CD8-positive, alpha-beta memory T cell (primary cell): ENCODE data around the gene PTPRS. TPM values are rescaled to one million over a fixed set of nuclear protein-coding genes. Genes with fewer than 3 reads are reported as not detected.

Source experiments
- CTCF ChIA-PET: fragments of 350-600 bp; sonication (Branson Sonifier 250); formaldehyde crosslinking; loops from one replicate; lab custom pipeline; 2021; ENCODE audit warnings: antibody characterized with exemption; lab: Charles Lee
- POLR2A ChIA-PET: fragments of 350-600 bp; sonication (Branson Sonifier 250); formaldehyde crosslinking; loops from one replicate; lab custom pipeline; 2021; ENCODE audit warnings: antibody characterized with exemption; lab: Charles Lee
- DNase-seq, 5 donors: peaks; one replicate each; pipeline versions ENCODE4 v3.0.0 to v3.0.0-alpha.2; 2020 to 2022; ENCODE audit warnings: mixed read lengths in 1 of 5
- H3K27ac ChIP-seq: one replicate; pipeline ENCODE4 v1.7.0; 2013; ENCODE audit warnings: low read depth, mild to moderate bottlenecking, low read length, moderate library complexity
- H3K27me3 ChIP-seq: 2 replicates; pipeline ENCODE4 v1.7.0; 2013; ENCODE audit warnings: low read length, mild to moderate bottlenecking; ENCODE audit not compliant: insufficient read depth, poor library complexity, severe bottlenecking
- H3K36me3 ChIP-seq: 2 replicates; pipeline ENCODE4 v1.7.0; 2013; ENCODE audit warnings: mild to moderate bottlenecking, low read length, moderate library complexity; ENCODE audit not compliant: insufficient read depth
- H3K4me1 ChIP-seq: 2 replicates; pipeline ENCODE4 v1.7.0; 2013; ENCODE audit warnings: mild to moderate bottlenecking, low read length, moderate library complexity; ENCODE audit not compliant: insufficient read depth
- H3K4me3 ChIP-seq: 2 replicates; pipeline ENCODE4 v1.7.0; 2013; ENCODE audit warnings: mild to moderate bottlenecking, low read length
- H3K9me3 ChIP-seq: 2 replicates; pipeline ENCODE4 v1.7.0; 2013; ENCODE audit warnings: mild to moderate bottlenecking, low read length
- H3K27ac Mint-ChIP-seq, 8 donors: one replicate each; pipeline ENCODE4 v1.8.0; 2020 to 2021; ENCODE audit warnings: mixed read lengths in 8 of 8, mild to moderate bottlenecking in 6 of 8, inconsistent platforms in 3 of 8, moderate library complexity in 3 of 8
- H3K27me3 Mint-ChIP-seq, 2 donors: one replicate each; pipeline ENCODE4 v1.8.0; 2020 to 2021; ENCODE audit warnings: mixed read lengths in 2 of 2, mild to moderate bottlenecking in 1 of 2, moderate library complexity in 1 of 2
- H3K36me3 Mint-ChIP-seq, 3 donors: one replicate each; pipeline ENCODE4 v1.8.0; 2020 to 2021; ENCODE audit warnings: mixed read lengths in 3 of 3, inconsistent platforms in 1 of 3, mild to moderate bottlenecking in 1 of 3
- H3K4me1 Mint-ChIP-seq, 3 donors: one replicate each; pipeline ENCODE4 v1.8.0; 2020 to 2021; ENCODE audit warnings: mixed read lengths in 3 of 3, inconsistent platforms in 1 of 3, mild to moderate bottlenecking in 1 of 3
- H3K4me3 Mint-ChIP-seq, 7 donors: one replicate each; pipeline ENCODE4 v1.8.0; 2020 to 2021; ENCODE audit warnings: mixed read lengths in 7 of 7, mild to moderate bottlenecking in 6 of 7, moderate library complexity in 4 of 7, inconsistent platforms in 2 of 7
- H3K9me3 Mint-ChIP-seq, 5 donors: one replicate each; pipeline ENCODE4 v1.8.0; 2020 to 2022; ENCODE audit warnings: mixed read lengths in 5 of 5, mild to moderate bottlenecking in 3 of 5, moderate library complexity in 2 of 5, inconsistent platforms in 1 of 5
- polyA plus RNA-seq: library from polyadenylated mRNA; unstranded; fragments of 300-500 nt; fragmentation: Illumina TruSeq; gene quantifications from one replicate; pipeline ENCODE4 v1.2.3, GENCODE V29; 2021
- total RNA-seq, 2 experiments: library from RNA; stranded (reverse); gene quantifications; one replicate each; pipeline ENCODE4 v1.2.3, GENCODE V29; 2021

The PTPRS gene
- total and polyA plus RNA-seq, 3 experiments from 2014 or later, result 0.22 to 0.31 (median 0.30) TPM

- no peak overlapping the region for H3K27ac ChIP-seq
- POLR2A ChIA-PET, result no interaction called here
- no peaks in the 10 kb centered on the region for H3K36me3 Mint-ChIP-seq
- no peak overlapping the region for H3K27ac Mint-ChIP-seq
- no peak overlapping the region for H3K4me3 Mint-ChIP-seq
- no peak overlapping the region for H3K4me3 ChIP-seq
- H3K9me3 ChIP-seq, result no peaks in the 10 kb centered on the region
- peaks cover 4 to 6% of the 10 kb centered on the region in 2 donors for H3K27me3 Mint-ChIP-seq
- peaks cover 0 to 5% (median 0%) of the 10 kb centered on the region in 5 donors for H3K9me3 Mint-ChIP-seq
- CTCF ChIA-PET, result no interaction called here
- DNase-seq, result no peak
- no peaks in the 10 kb centered on the region for H3K4me1 ChIP-seq
- no peaks in the 10 kb centered on the region for H3K36me3 ChIP-seq
- H3K4me1 Mint-ChIP-seq, result no peaks in the 10 kb centered on the region
- no peaks in the 10 kb centered on the region for H3K27me3 ChIP-seq
Observed at GRCh38 chr19:5308451-5309437, 31.9 kb downstream of the PTPRS start.

- no peak overlapping the region for H3K27ac ChIP-seq
- peaks cover 0 to 8% of the 10 kb centered on the region in 2 donors for H3K27me3 Mint-ChIP-seq
- H3K9me3 ChIP-seq, result no peaks in the 10 kb centered on the region
- H3K36me3 Mint-ChIP-seq, result no peaks in the 10 kb centered on the region
- H3K4me1 Mint-ChIP-seq, result no peaks in the 10 kb centered on the region
- ChIA-PET CTCF (no interaction called here), POLR2A (no interaction called here)
- H3K9me3 Mint-ChIP-seq, result peaks cover 0 to 5% (median 0%) of the 10 kb centered on the region in 5 donors
- H3K36me3 ChIP-seq, result no peaks in the 10 kb centered on the region
- H3K27me3 ChIP-seq, result no peaks in the 10 kb centered on the region
- DNase-seq, result no peak
- H3K4me3 ChIP-seq, result no peak overlapping the region
- H3K4me3 Mint-ChIP-seq, result no peak overlapping the region
- H3K27ac Mint-ChIP-seq, result no peak overlapping the region
- H3K4me1 ChIP-seq, result no peaks in the 10 kb centered on the region
Observed at GRCh38 chr19:5307655-5308054, 33.0 kb downstream of the PTPRS start.

- Mint-ChIP-seq H3K4me1 (no peaks in the 10 kb centered on the region), H3K9me3 (peaks cover 0 to 3% (median 0%) of the 10 kb centered on the region in 5 donors), H3K27ac (no peak overlapping the region), H3K27me3 (peaks cover 0 to 3% of the 10 kb centered on the region in 2 donors), H3K4me3 (no peak overlapping the region), H3K36me3 (no peaks in the 10 kb centered on the region)
- CTCF ChIA-PET, result interaction anchor here (1.8 kb wide), 1 partner anchor 13 kb away, joined by 4 read pairs; no protein-coding TSS in a partner anchor
- H3K36me3 ChIP-seq, result no peaks in the 10 kb centered on the region
- no peaks in the 10 kb centered on the region for H3K27me3 ChIP-seq
- DNase-seq, result no peak
- H3K27ac ChIP-seq, result no peak overlapping the region
- no peaks in the 10 kb centered on the region for H3K4me1 ChIP-seq
- H3K9me3 ChIP-seq, result no peaks in the 10 kb centered on the region
- no peak overlapping the region for H3K4me3 ChIP-seq
- POLR2A ChIA-PET, result no interaction called here
Observed at GRCh38 chr19:5305163-5305562, 35.4 kb downstream of the PTPRS start.

GRCh38 chr19:5304486-5304885, 36.1 kb downstream of the PTPRS start:
- Mint-ChIP-seq H3K4me3 (no peak overlapping the region), H3K27ac (no peak overlapping the region), H3K36me3 (peaks cover 0 to under 1% (median 0%) of the 10 kb centered on the region in 3 donors), H3K9me3 (peaks cover 0 to 3% (median 0%) of the 10 kb centered on the region in 5 donors), H3K27me3 (peaks cover 0 to 3% of the 10 kb centered on the region in 2 donors), H3K4me1 (no peaks in the 10 kb centered on the region)
- H3K36me3 ChIP-seq, result no peaks in the 10 kb centered on the region
- no peaks in the 10 kb centered on the region for H3K27me3 ChIP-seq
- H3K9me3 ChIP-seq, result no peaks in the 10 kb centered on the region
- ChIA-PET POLR2A (no interaction called here), CTCF (interaction anchor here (1.8 kb wide), 1 partner anchor 12 kb away, joined by 4 read pairs; no protein-coding TSS in a partner anchor)
- no peaks in the 10 kb centered on the region for H3K4me1 ChIP-seq
- no peak overlapping the region for H3K27ac ChIP-seq
- no peak overlapping the region for H3K4me3 ChIP-seq
- DNase-seq, result no peak

- Mint-ChIP-seq H3K9me3 (peaks cover 0 to 6% (median 2%) of the 10 kb centered on the region in 5 donors), H3K4me1 (no peaks in the 10 kb centered on the region), H3K36me3 (peaks cover 0 to 4% (median 0%) of the 10 kb centered on the region in 3 donors), H3K27ac (no peak overlapping the region), H3K4me3 (no peak overlapping the region), H3K27me3 (peaks cover 3 to 10% of the 10 kb centered on the region in 2 donors)
- Histone ChIP-seq H3K36me3 (no peaks in the 10 kb centered on the region), H3K9me3 (no peaks in the 10 kb centered on the region), H3K27ac (no peak overlapping the region), H3K27me3 (no peaks in the 10 kb centered on the region), H3K4me3 (no peak overlapping the region), H3K4me1 (no peaks in the 10 kb centered on the region)
- ChIA-PET POLR2A (interaction anchor here (0.7 kb wide), 1 partner anchor 414 kb away, joined by 3 read pairs; no protein-coding TSS in a partner anchor), CTCF (no interaction called here)
- no peak for DNase-seq
Observed at GRCh38 chr19:5303208-5303607, 37.4 kb downstream of the PTPRS start.

- Mint-ChIP-seq H3K4me1 (no peaks in the 10 kb centered on the region), H3K4me3 (no peak overlapping the region), H3K9me3 (peaks cover 0 to 4% (median 2%) of the 10 kb centered on the region in 5 donors), H3K36me3 (peaks cover 0 to 4% (median 0%) of the 10 kb centered on the region in 3 donors), H3K27ac (no peak overlapping the region), H3K27me3 (peaks cover 3 to 10% of the 10 kb centered on the region in 2 donors)
- no peak for DNase-seq
- H3K27me3 ChIP-seq, result no peaks in the 10 kb centered on the region
- ChIA-PET CTCF (no interaction called here), POLR2A (interaction anchor here (0.7 kb wide), 1 partner anchor 414 kb away, joined by 3 read pairs; no protein-coding TSS in a partner anchor)
- no peaks in the 10 kb centered on the region for H3K4me1 ChIP-seq
- H3K9me3 ChIP-seq, result no peaks in the 10 kb centered on the region
- H3K36me3 ChIP-seq, result no peaks in the 10 kb centered on the region
- H3K27ac ChIP-seq, result no peak overlapping the region
- H3K4me3 ChIP-seq, result no peak overlapping the region
Observed at GRCh38 chr19:5302396-5302795, 38.2 kb downstream of the PTPRS start.

GRCh38 chr19:5299137-5299536, 41.5 kb downstream of the PTPRS start:
- Mint-ChIP-seq H3K27me3 (peaks cover 10 to 17% of the 10 kb centered on the region in 2 donors), H3K4me3 (no peak overlapping the region), H3K4me1 (peaks cover 0 to 4% (median 0%) of the 10 kb centered on the region in 3 donors), H3K9me3 (peaks cover 0 to 7% (median 2%) of the 10 kb centered on the region in 5 donors), H3K36me3 (peaks cover 0 to 4% (median 0%) of the 10 kb centered on the region in 3 donors), H3K27ac (no peak overlapping the region)
- H3K27me3 ChIP-seq, result no peaks in the 10 kb centered on the region
- no peak overlapping the region for H3K27ac ChIP-seq
- CTCF ChIA-PET, result no interaction called here
- POLR2A ChIA-PET, result no interaction called here
- H3K4me3 ChIP-seq, result no peak overlapping the region
- H3K9me3 ChIP-seq, result no peaks in the 10 kb centered on the region
- H3K4me1 ChIP-seq, result no peaks in the 10 kb centered on the region
- DNase-seq, result no peak
- H3K36me3 ChIP-seq, result no peaks in the 10 kb centered on the region

GRCh38 chr19:5298471-5298901, 42.1 kb downstream of the PTPRS start:
- Histone ChIP-seq H3K9me3 (no peaks in the 10 kb centered on the region), H3K27ac (no peak overlapping the region), H3K4me3 (no peak overlapping the region), H3K36me3 (no peaks in the 10 kb centered on the region), H3K27me3 (no peaks in the 10 kb centered on the region), H3K4me1 (no peaks in the 10 kb centered on the region)
- Mint-ChIP-seq H3K9me3 (peaks cover 0 to 7% (median 2%) of the 10 kb centered on the region in 5 donors), H3K36me3 (peaks cover 0 to 4% (median 0%) of the 10 kb centered on the region in 3 donors), H3K4me3 (no peak overlapping the region), H3K27me3 (peaks cover 10 to 18% of the 10 kb centered on the region in 2 donors), H3K4me1 (peaks cover 0 to 4% (median 0%) of the 10 kb centered on the region in 3 donors), H3K27ac (no peak overlapping the region)
- POLR2A ChIA-PET, result no interaction called here
- no peak for DNase-seq
- CTCF ChIA-PET, result no interaction called here
